Chondrocyte (in vitro differentiated cells): ENCODE measurements around the gene TMIE. TPM values are rescaled to one million over a fixed set of nuclear protein-coding genes. Genes with fewer than 3 reads are reported as not detected.

Experiments
- DNase-seq: peaks from one replicate; pipeline ENCODE4 v3.0.0; 2021; ENCODE audit warnings: mixed read lengths, low spot score
- H3K27ac Mint-ChIP-seq: one replicate; pipeline ENCODE4 v1.8.0; 2021; ENCODE audit warnings: mild to moderate bottlenecking, moderate library complexity, mixed read lengths; ENCODE audit not compliant: unreplicated experiment
- H3K27me3 Mint-ChIP-seq: 2 replicates; pipeline ENCODE4 v1.8.0; 2021; ENCODE audit warnings: low read depth, mixed read lengths
- H3K36me3 Mint-ChIP-seq: 2 replicates; pipeline ENCODE4 v1.8.0; 2021; ENCODE audit warnings: low read depth, mixed read lengths
- H3K4me1 Mint-ChIP-seq: 2 replicates; pipeline ENCODE4 v1.8.0; 2021; ENCODE audit warnings: low read depth, mild to moderate bottlenecking, mixed read lengths
- H3K4me3 Mint-ChIP-seq: one replicate; pipeline ENCODE4 v1.8.0; 2021; ENCODE audit warnings: mild to moderate bottlenecking, moderate library complexity, mixed read lengths; ENCODE audit not compliant: unreplicated experiment
- H3K9me3 Mint-ChIP-seq: 2 replicates; pipeline ENCODE4 v1.8.0; 2021; ENCODE audit warnings: low read depth, mixed read lengths
- CTCF ChIP-seq: fragments of 200-600 bp; sonication (generic); IDR thresholded peaks from 2 replicates; pipeline ENCODE4 v1.5.0; 2021; ENCODE audit warnings: antibody characterized with exemption, mild to moderate bottlenecking, moderate library complexity
- total RNA-seq: library from RNA; stranded (reverse); gene quantifications from 3 replicates; pipeline ENCODE4 v1.2.1, GENCODE V29; 2021

TMIE gene
- total RNA-seq, 1 donor from 2014 or later: 0.25 TPM

DNA sequence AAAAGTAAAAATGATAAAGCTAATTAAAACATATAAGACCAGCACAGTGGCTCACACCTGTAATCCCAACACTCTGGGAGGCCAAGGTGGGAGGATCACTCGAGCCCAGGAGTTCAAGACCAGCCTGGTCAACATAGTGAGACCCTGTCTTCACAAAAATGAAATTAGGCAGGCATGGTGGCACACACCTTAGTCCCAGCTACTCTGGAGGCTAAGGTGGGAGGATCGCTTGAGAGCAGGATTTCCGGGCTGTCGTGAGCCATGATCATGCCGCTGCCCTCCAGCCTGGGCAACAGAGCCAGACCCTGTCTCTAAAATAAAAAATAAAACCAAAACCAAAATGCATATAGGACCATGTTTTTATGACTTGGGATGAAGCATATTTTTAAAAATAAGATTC is 21.3 kb downstream of the TMIE start:
- Mint-ChIP-seq H3K9me3 (peaks cover 4% of the 10 kb centered on the region), H3K36me3 (no peaks in the 10 kb centered on the region), H3K27ac (no peak overlapping the region), H3K4me3 (no peak overlapping the region), H3K4me1 (peaks cover 13% of the 10 kb centered on the region), H3K27me3 (peaks cover 3% of the 10 kb centered on the region)
- no peak for DNase-seq
- TF ChIP-seq CTCF: no peak

GRCh38 chr3:46724424-46724823 is 23.2 kb downstream of the TMIE start:
- H3K27ac Mint-ChIP-seq: no peak overlapping the region
- H3K27me3 Mint-ChIP-seq: peaks cover 11% of the 10 kb centered on the region
- no peaks in the 10 kb centered on the region for H3K36me3 Mint-ChIP-seq
- H3K4me1 Mint-ChIP-seq: peaks cover 13% of the 10 kb centered on the region
- no peak for DNase-seq
- H3K9me3 Mint-ChIP-seq: peaks cover 4% of the 10 kb centered on the region
- no peak overlapping the region for H3K4me3 Mint-ChIP-seq
- TF ChIP-seq CTCF: no peak

DNA sequence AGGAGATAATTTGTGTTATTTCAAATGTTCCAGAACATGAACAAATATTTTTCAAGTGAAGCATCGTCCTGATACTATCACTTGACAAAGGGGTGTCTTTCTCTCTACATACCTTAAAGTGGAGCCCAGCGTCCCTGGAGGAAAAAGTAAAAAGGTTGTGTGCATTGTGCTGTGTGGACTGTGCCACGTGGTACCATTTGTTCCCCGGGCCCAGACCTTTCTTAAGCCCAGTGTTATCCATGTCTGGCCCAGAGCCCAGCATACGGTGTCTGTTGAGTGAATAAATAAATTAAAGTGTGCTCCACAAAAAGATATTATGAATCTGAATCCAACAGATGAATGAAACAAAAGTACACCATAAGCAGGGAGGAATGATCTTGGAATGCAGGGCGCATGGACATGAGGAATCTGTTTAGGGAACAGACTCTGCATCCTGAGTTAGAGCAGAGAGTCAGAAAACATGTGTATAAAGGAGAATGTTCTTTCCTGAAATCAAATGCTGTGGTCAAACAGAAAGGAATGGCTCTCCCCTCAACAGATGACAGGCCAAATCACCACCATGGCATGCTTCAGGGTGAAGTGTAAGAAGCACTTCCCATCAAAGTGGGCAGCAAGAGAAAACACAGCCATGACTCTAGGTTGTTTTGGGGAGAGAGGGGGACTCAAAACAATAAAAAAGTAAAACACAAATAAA is 24.6 kb downstream of the TMIE start:
- Mint-ChIP-seq H3K36me3 (no peaks in the 10 kb centered on the region), H3K4me1 (peaks cover 13% of the 10 kb centered on the region), H3K4me3 (no peak overlapping the region), H3K27me3 (peaks cover 15% of the 10 kb centered on the region), H3K27ac (no peak overlapping the region), H3K9me3 (peaks cover 4% of the 10 kb centered on the region)
- no peak for DNase-seq
- TF ChIP-seq CTCF: no peak

DNA sequence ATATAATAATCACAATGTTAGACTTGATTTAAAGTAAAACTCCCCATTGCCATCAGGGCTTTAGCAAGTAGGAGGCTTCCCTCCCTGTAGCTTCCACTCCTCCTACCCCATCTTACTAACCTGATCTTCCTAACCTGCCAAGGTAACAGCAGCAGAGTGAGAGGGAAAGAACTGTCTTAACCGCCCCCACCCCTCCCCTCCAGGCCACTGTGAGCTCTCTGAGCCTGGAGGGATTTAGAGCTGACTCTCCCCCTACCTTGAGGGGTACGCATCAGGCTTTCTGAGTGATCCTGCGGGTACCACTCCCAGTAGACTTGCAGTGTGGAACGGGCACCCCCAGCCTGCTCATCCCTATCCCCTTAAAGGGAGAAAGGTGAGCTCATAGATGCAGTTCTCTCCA is 27.8 kb downstream of the TMIE start:
- peaks cover 13% of the 10 kb centered on the region for H3K4me1 Mint-ChIP-seq
- no peak for TF ChIP-seq CTCF
- no peak for DNase-seq

DNA sequence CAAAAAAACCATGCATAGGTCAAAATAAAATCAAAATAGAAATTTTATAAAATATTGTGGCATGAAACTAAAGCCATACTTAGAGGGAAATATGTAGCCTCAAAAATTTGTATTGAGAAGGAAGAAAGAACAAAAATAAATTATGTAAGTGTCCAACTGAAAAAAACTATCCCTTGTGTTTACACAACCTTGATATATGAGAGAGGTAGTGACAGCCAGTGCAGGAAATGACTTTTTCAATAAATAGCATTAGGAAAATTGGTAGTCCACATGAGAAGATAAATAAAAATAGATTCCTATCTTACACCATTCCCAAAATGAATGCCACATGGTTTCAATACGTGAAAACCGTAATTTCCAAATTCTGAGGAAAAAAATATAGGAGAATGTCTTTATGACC is 29.6 kb downstream of the TMIE start:
- DNase-seq: no peak
- TF ChIP-seq CTCF: no peak
- Mint-ChIP-seq H3K36me3 (no peaks in the 10 kb centered on the region), H3K9me3 (no peaks in the 10 kb centered on the region), H3K4me1 (peaks cover 4% of the 10 kb centered on the region), H3K27ac (no peak overlapping the region), H3K27me3 (peaks cover 34% of the 10 kb centered on the region), H3K4me3 (no peak overlapping the region)

More for the DNA sequence above, 27.8 kb downstream of the TMIE start:
- no peak overlapping the region for H3K4me3 Mint-ChIP-seq
- no peaks in the 10 kb centered on the region for H3K36me3 Mint-ChIP-seq
- no peaks in the 10 kb centered on the region for H3K9me3 Mint-ChIP-seq
- H3K27ac Mint-ChIP-seq: no peak overlapping the region
- peaks cover 29% of the 10 kb centered on the region for H3K27me3 Mint-ChIP-seq
